DMS114 treated with DMSO at 0.1 percent for 48 hours (cell line): ENCODE measurements around the gene ANKRA2.
"Not testable (repeated sequence)": the region's sequence is repeated elsewhere in the genome, so short reads cannot be mapped to it uniquely, and the experiment has no call there.

Source experiments
- DNase-seq: peaks from one replicate; lab custom pipeline; 2025; ENCODE audit not compliant: unreplicated experiment; lab: John Stamatoyannopoulos, UW

Gene ANKRA2

GRCh38 chr5:73550016-73550415 lies 15.4 kb downstream of the ANKRA2 start:
- no peak for DNase-seq

- DNase-seq: no peak
Measured at GRCh38 chr5:73545403-73545779, 20.0 kb downstream of the ANKRA2 start.

- no peak for DNase-seq
Measured at GRCh38 chr5:73544429-73545402, 20.7 kb downstream of the ANKRA2 start.

DNA sequence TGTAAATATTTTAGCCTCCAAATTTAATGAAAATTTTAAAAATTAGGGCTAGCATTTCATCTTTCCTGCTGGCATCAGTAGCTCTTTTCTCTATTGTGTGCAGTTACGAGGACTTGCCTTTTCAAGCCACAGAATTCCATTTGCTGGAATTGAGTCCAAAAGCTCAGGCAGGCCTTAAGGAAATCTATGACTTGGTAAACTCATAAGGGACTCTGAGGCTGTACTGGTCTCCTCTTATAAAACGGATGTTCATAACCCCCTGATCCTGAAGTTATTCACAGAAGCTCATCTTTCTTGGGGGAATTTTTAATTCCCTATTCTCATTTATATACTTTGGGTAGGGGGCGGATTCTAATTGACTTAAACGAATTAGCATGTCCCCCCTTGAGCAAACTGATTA lies 23.4 kb downstream of the ANKRA2 start:
- DNase-seq: no peak

GRCh38 chr5:73540192-73540591 lies 25.2 kb downstream of the ANKRA2 start:
- DNase-seq: no peak

DNA sequence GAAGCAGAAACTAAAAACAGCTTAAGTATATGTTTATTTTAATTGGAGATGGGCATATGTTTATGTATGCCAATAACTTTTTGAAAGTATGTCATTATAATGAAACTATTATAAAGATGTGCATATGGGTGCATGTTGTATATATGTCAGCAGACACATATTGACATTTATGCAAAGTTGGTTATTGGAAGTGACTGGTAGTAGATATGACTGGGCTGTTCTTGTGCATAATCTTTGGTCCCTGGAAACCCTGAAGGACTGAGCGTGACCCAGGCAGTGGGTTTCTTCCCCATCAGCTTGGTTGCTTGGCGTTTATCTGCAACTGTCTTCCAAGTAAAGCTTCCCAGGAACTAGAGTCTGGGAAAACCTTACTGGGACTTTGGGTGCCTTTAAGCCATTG lies 25.7 kb downstream of the ANKRA2 start:
- DNase-seq: no peak

GRCh38 chr5:73534971-73535370 lies 30.5 kb downstream of the ANKRA2 start:
- no peak for DNase-seq

- no peak for DNase-seq
Measured at GRCh38 chr5:73534011-73534644, 31.3 kb downstream of the ANKRA2 start.

DNA sequence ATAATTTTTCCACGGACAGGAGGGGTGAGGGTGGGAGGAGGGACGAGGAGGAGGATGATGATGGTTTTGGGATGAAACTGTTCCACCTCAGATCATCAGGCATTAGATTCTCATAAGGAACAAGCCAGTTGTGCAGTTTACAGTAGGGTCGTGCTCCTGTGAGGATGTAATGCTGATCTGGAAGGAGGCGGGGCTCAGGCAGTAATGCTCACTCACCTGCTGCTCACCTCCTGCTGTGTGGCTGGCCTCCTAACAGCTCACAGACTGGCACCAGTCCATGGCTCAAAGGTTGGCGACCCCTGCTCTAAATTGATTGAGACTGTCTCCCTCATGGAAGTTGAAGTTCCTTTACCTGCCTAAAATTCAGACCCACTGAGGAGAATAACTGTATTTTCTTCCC lies 33.2 kb downstream of the ANKRA2 start:
- no peak for DNase-seq

DNA sequence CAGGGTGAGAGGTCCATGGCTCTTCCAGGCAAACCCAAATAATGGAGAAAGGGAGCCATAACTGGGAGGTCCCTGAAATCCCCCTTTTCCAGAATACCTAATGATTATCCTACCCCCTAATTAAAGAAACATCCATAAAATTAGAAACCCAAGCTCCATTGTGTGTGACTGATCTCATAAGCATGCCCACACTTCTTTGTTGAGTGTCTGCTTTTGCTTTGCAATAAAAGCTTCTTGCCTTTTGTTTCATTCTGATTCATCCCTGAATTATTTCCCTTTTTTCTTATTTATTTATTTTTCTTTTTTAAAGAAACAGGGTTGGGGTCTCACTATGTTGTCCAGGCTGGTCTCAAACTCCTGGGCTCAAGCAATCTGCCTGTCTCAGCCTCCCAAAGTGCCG lies 34.1 kb downstream of the ANKRA2 start:
- DNase-seq: no peak

DNA sequence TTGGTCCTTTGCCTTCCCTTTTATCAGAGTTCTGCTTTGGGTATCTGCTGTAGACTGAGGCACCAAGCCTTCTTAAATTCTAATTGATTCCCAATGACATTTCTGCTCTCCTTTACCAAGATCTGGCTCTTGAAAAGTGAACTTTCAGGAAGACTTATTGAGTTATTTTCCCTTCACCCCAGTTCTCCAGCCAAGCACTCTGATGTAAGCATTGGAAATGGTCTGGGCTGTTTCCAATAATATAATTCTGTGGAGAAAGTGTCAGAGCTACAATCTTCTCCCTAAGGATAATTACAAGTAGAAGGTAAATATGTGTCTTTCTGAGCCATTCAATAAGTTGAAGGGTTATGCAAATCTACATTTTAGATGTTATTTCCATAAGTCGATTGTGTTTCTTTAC lies 36.4 kb downstream of the ANKRA2 start:
- DNase-seq: no peak

DNA sequence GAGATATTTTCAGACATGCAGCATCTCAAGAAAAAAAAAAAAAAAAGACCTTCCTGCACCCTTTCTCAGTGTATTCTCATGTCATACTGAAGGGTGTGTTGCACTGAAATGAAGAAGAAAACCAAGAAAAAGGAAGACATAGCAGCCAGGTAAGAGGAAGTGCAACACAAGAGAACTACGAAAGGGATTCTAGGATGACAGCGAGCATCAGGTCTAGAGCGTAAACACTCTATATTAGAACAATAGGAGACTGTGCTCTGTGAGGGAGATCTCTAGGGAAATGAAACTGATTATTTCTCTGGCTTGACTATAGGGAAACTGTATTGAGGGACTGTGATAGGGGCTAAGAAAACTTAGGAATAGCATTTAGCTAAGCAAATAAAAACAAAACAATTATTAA lies 37.2 kb downstream of the ANKRA2 start:
- no peak for DNase-seq

DNA sequence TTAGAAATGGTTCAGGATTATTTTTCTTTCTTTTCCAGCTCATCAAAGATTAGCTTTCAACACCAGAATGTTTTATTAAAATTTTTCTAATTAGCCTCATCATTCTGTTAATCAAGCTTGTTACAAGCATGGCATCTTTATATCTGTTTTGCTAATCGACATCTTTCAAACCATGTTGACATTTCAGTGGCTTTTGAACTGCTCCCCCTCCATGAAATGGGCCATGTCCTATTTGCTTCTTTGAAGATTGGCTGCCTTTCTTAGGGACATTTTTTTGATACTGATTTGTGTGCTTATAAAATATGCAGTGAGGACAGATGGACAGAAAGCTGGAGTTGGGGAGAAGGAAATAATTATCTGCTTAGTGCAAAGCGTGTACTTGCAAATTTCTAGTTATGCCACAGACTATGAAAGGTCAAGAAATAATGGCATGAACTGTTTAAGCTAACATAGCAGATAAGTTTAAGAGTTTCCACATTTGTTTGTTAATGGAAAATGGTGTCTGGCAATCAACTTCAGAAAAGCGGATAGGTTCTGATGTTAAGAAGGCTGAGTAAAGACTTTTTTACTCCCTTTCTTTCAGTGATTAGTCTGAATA lies 39.7 kb downstream of the ANKRA2 start:
- no peak for DNase-seq

- no peak for DNase-seq
Measured at GRCh38 chr5:73523861-73524260, 41.6 kb downstream of the ANKRA2 start.

DNA sequence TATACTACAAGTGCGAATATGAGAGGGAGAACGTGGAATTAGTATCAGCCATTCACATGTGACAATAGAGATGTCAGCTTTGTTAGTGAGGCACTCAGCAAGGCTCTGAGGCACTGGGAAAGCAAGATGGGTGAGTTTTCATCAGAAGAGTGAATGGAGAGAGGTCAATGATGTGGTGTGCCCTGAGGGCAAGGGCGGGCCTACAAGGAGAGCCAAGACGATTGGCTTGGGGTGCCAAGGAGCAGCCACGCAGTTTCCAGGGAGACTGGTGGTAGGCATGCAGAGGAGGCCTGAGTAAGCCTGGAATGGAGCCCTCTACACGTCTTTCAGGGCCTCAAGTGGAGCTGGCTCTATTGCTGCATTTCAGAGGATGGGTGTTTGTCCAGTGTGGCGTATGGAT lies 42.5 kb downstream of the ANKRA2 start:
- no peak for DNase-seq

DNA sequence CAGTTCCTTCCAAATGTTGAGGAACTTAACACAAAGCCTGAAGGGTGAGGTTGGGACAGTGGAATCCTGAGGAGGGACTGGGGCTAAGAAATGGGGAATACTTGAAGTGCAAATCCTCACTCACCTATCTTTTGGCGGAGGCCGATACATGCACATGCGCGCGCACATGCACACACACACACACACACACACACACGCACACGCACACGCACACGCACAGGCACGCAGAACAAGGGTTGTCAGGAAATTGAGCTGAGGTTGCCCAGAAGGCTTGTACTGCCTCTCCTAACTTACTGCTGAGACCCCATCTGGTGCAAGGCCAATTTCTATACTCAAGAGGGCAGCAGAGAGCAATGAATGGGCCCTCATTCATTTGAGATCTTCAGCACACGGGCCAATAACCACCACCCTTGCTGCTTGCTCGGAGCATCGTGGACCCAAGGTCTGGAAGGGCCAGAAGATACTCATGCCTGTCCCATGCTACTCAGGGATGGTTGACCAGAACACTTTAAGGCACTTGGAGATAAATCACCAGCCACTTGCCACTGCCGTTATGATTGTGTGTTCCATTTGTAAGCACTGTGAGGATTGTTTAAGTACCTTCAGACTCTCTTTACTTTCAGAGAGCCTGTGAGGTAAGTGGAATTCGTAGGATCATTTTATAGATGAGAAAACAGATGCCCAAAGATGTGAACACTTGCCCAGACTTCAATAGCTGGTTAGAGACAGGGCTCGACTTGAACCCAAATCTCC lies 45.7 kb downstream of the ANKRA2 start:
- DNase-seq: peak; percentile 88

DNA sequence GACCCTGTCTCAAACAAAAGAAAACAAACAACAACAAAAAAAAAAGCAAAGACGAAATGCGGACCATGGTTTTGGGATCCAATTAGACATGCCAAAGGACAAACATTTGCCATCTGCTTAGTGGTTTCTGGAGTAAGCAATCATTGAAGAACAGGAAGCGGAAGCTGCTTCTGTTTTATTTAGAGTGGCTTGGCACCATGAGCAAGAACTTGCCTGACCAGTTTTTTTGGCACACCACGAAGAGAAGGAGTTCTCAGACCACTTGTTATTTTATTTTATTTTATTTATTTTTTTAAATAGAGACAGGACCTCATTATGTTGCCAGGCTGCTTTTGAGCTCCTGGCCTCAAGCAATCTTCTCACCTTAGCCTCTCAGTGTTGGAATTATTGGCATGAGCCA lies 50.2 kb downstream of the ANKRA2 start:
- DNase-seq: no peak

DNA sequence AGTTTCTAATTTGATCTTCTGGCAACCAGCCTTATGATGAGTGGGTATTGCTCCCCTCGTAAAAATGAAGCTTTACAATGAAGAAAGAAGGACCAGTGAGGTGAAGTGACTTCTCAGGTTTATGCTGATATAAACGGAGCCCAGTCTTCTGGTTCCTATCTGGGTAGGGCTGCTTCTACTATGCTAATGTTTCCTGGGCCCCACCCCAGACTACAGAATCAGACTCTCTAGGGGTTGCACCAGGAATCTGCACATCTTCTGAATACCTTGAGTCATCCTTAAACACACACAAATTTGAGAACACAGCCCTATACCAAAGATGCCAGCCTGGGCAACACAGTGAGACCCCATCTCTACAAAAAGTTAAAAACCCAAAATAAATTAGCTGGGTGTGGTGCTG lies 51.0 kb downstream of the ANKRA2 start:
- no peak for DNase-seq

GRCh38 chr5:73513996-73514395 lies 51.4 kb downstream of the ANKRA2 start:
- DNase-seq: no peak

GRCh38 chr5:73508521-73508920 lies 56.9 kb downstream of the ANKRA2 start:
- not testable (repeated sequence) for DNase-seq

- no peak for DNase-seq
Measured at GRCh38 chr5:73507062-73507461, 58.4 kb downstream of the ANKRA2 start.
